K562 treated with DMSO at 1 percent for 4 hours (cell line): ENCODE results near the gene ATRAID. TPM values are rescaled to one million over a fixed set of nuclear protein-coding genes. Genes with fewer than 3 reads are reported as not detected.

Source experiments
- total RNA-seq: library from RNA; unstranded; fragments of 300-600 nt; gene quantifications from 2 replicates; pipeline ENCODE4 v1.2.3, GENCODE V29; 2022; ENCODE audit not compliant: insufficient read depth

Gene ATRAID
- 87.2 and 192 TPM in 2 replicates for total RNA-seq

GRCh38 chr2:27211943-27212625 lies at the start of gene ATRAID, which contains the start of gene SLC5A6:
Gene ATRAID, plus strand, starts transcription at chr2:27212041. Its CDS starts 328 bp downstream, at chr2:27212369.
Gene SLC5A6, minus strand, starts transcription at chr2:27212268. Its CDS starts 4,618 bp downstream, at chr2:27207650.

GRCh38 chr2:27217173-27218121 lies 5.6 kb downstream of the ATRAID start, which contains the start of gene CAD:
Gene CAD, plus strand, starts transcription at chr2:27217369. Its CDS starts 183 bp downstream, at chr2:27217552.

GRCh38 chr2:27262379-27263286 lies 50.8 kb downstream of the ATRAID start, which contains the start of gene SLC30A3:
Gene SLC30A3, minus strand, starts transcription at chr2:27263047. Its CDS starts 141 bp downstream, at chr2:27262906.

Other genes with a start within 250 kb of the ATRAID start
- gene MAPRE3, start 241.4 kb upstream of the ATRAID start, total RNA-seq = 43.0 and 53.3 TPM in 2 replicates
- 99.6 and 101 TPM in 2 replicates for gene TMEM214, start 179.1 kb upstream of the ATRAID start, total RNA-seq
- gene AGBL5, start 160.4 kb upstream of the ATRAID start, total RNA-seq = 45.1 and 50.9 TPM in 2 replicates
- 210 and 258 TPM in 2 replicates for gene OST4, start 140.4 kb upstream of the ATRAID start, total RNA-seq
- 1.2 and 1.4 TPM in 2 replicates for gene EMILIN1, start 133.4 kb upstream of the ATRAID start, total RNA-seq
- 17.1 and 19.4 TPM in 2 replicates for gene KHK, start 125.3 kb upstream of the ATRAID start, total RNA-seq
- 1.3 TPM in 1 of 2 replicates, not detected in the other for gene CGREF1, start 92.9 kb upstream of the ATRAID start, total RNA-seq
- gene ABHD1, start 88.2 kb upstream of the ATRAID start, total RNA-seq = not detected in 2 replicates
- 71.3 and 72.7 TPM in 2 replicates for gene PREB, start 77.4 kb upstream of the ATRAID start, total RNA-seq
- not detected in 2 replicates for gene PRR30, start 72.6 kb upstream of the ATRAID start, total RNA-seq
- gene TCF23, start 63.0 kb upstream of the ATRAID start, total RNA-seq = not detected in 2 replicates
- 36.2 and 42.0 TPM in 2 replicates for gene SLC5A6, start 227 bp downstream of the ATRAID start, total RNA-seq
- 56.2 and 60.6 TPM in 2 replicates for gene CAD, start 5.3 kb downstream of the ATRAID start, total RNA-seq
- 0.60 and 1.5 TPM in 2 replicates for gene SLC30A3, start 51.0 kb downstream of the ATRAID start, total RNA-seq
- not detected in 2 replicates for gene DNAJC5G, start 63.4 kb downstream of the ATRAID start, total RNA-seq
- not detected in 2 replicates for gene TRIM54, start 70.4 kb downstream of the ATRAID start, total RNA-seq
- gene UCN, start 96.4 kb downstream of the ATRAID start, total RNA-seq = 5.5 and 7.0 TPM in 2 replicates
- 62.7 and 64.9 TPM in 2 replicates for gene MPV17, start 111.1 kb downstream of the ATRAID start, total RNA-seq
- gene GTF3C2, start 144.7 kb downstream of the ATRAID start, total RNA-seq = 36.2 and 43.2 TPM in 2 replicates
- gene EIF2B4, start 158.3 kb downstream of the ATRAID start, total RNA-seq = 46.9 and 57.9 TPM in 2 replicates
- 72.9 and 81.1 TPM in 2 replicates for gene SNX17, start 158.6 kb downstream of the ATRAID start, total RNA-seq
- gene ZNF513, start 168.7 kb downstream of the ATRAID start, total RNA-seq = 10.0 and 12.0 TPM in 2 replicates
- 126 and 139 TPM in 2 replicates for gene PPM1G, start 197.6 kb downstream of the ATRAID start, total RNA-seq
- gene NRBP1, start 216.6 kb downstream of the ATRAID start, total RNA-seq = 56.6 and 73.3 TPM in 2 replicates
- gene KRTCAP3, start 230.3 kb downstream of the ATRAID start, total RNA-seq = 1.9 TPM in 2 replicates